ENCODE data around the gene TLE5. TPM values are rescaled to one million over a fixed set of nuclear protein-coding genes. Genes with fewer than 3 reads are reported as not detected.

TLE5 gene
- total and polyA plus RNA-seq, 9 of the 15 experiments (the other 6 are each of a cell fraction or from before 2014, with no cell fraction given) = 2.0 to 347 (median 235) TPM

GRCh38 chr19:3054265-3054971, 7.9 kb downstream of the TLE5 start:
- Histone ChIP-seq H2AFZ (ENCODE audit: low read depth, low read length) (no peak overlapping the region), H3K4me3 (no peak overlapping the region), H3K79me2 (ENCODE audit: control insufficient read depth, insufficient read depth, low read length) (peaks cover 19% of the 10 kb centered on the region), H3K9ac (ENCODE audit: insufficient read depth in 1 of 2, low read depth in 2 of 2, low read length in 2 of 2) (peak overlapping the region in 1 of 2 experiments; percentile 61; a peak in 2 of 4 replicates), H3K9me1 (ENCODE audit: control insufficient read depth, insufficient read depth, low read length) (no peaks in the 10 kb centered on the region), H3K27me3 (ENCODE audit: control insufficient read depth in 2 of 2, insufficient read depth in 2 of 2, low read length in 2 of 2) (no peaks in the 10 kb centered on the region), H3K9me3 (replicated peaks; ENCODE audit: control insufficient read depth, insufficient read depth, low read depth, low read length) (no peaks in the 10 kb centered on the region), H3K36me3 (ENCODE audit: control insufficient read depth, insufficient read depth, low read length) (peaks cover 63% of the 10 kb centered on the region; the same call in 2 of the 3 replicates), H3K4me2 (ENCODE audit: insufficient read depth, low read length) (no peak overlapping the region), H4K20me1 (replicated peaks; ENCODE audit: control insufficient read depth, insufficient read depth, low read length) (0 out of 2 replicates have a peak, but pooled peaks cover 3% of the 10 kb centered on the region), H3K4me1 (replicated peaks in 1 of 2; ENCODE audit: control insufficient read depth in 2 of 2, insufficient read depth in 2 of 2, low read length in 2 of 2) (peaks cover 17 to 48% of the 10 kb centered on the region in 2 experiments; a peak in 4 of 5 replicates), H3K27ac (ENCODE audit: extremely low read depth, low read depth, low read length) (no peak overlapping the region)
- ATAC-seq = no peak; the same call in 2 of the 3 replicates
- 66% methylated on average over 4 of the region's 4 CpGs for WGBS (ENCODE audit: insufficient coverage, low coverage, missing lambda C conversion rate)
- in situ Hi-C loops (cut with MboI) (no loop called here), intact Hi-C loops (cut with micrococcal nuclease) (no loop called here)
- TF ChIP-seq ARHGAP35 (IDR thresholded peaks at IDR 0.05; ENCODE audit: partially characterized antibody) (no peak), RBM15 (IDR thresholded peaks at IDR 0.05; ENCODE audit: insufficient read depth, low read length) (no peak), ZNF239 (CRISPR knock-in tag; IDR thresholded peaks at IDR 0.05) (no peak), NFYB (IDR thresholded peaks at IDR 0.05; ENCODE audit: extremely low read depth, insufficient read length) (no peak), E2F5 (CRISPR knock-in tag; IDR thresholded peaks at IDR 0.05) (no peak), HDAC6 (IDR thresholded peaks at IDR 0.05; ENCODE audit: low read depth, low read length) (no peak), MLX (CRISPR knock-in tag; conservative IDR thresholded peaks at IDR 0.05) (no peak), ZBED1 (IDR thresholded peaks at IDR 0.05) (no peak), ZNF695 (CRISPR knock-in tag; IDR thresholded peaks at IDR 0.05) (no peak), RUNX1 (IDR thresholded peaks at IDR 0.05; ENCODE audit: low read depth) (no peak), FOXO4 (CRISPR knock-in tag; IDR thresholded peaks at IDR 0.05) (no peak), IRF1 (CRISPR knock-in tag; IDR thresholded peaks at IDR 0.05; ENCODE audit: borderline replicate concordance) (no peak), GMEB1 (CRISPR knock-in tag; IDR thresholded peaks at IDR 0.05) (no peak), CBX5 (IDR thresholded peaks at IDR 0.05; ENCODE audit: borderline replicate concordance, low read depth) (no peak)
- DNase-seq (ENCODE audit: extremely low read depth in 1 of 4, low spot score in 3 of 4) = no peak
- ChIA-PET CTCF (ENCODE audit: low intra/inter-chr PET ratio) (no interaction called here), POLR2A (interaction anchor here (0.6 to 2.4 kb wide), 8 partner anchors 12 to 910 kb away, joined by 3 to 14 read pairs (median 5); partner anchors contain the start of gene ZNF57)
- BruUV-seq (replicated peaks) = no TSS peak
- FAIRE-seq = no peak

Data from K562 (cell line).